ENCODE data around the gene PLPPR2. TPM values are rescaled to one million over a fixed set of nuclear protein-coding genes. Genes with fewer than 3 reads are reported as not detected.

The PLPPR2 gene
- total RNA-seq, 1 donor from 2014 or later: 15.9 TPM

DNA sequence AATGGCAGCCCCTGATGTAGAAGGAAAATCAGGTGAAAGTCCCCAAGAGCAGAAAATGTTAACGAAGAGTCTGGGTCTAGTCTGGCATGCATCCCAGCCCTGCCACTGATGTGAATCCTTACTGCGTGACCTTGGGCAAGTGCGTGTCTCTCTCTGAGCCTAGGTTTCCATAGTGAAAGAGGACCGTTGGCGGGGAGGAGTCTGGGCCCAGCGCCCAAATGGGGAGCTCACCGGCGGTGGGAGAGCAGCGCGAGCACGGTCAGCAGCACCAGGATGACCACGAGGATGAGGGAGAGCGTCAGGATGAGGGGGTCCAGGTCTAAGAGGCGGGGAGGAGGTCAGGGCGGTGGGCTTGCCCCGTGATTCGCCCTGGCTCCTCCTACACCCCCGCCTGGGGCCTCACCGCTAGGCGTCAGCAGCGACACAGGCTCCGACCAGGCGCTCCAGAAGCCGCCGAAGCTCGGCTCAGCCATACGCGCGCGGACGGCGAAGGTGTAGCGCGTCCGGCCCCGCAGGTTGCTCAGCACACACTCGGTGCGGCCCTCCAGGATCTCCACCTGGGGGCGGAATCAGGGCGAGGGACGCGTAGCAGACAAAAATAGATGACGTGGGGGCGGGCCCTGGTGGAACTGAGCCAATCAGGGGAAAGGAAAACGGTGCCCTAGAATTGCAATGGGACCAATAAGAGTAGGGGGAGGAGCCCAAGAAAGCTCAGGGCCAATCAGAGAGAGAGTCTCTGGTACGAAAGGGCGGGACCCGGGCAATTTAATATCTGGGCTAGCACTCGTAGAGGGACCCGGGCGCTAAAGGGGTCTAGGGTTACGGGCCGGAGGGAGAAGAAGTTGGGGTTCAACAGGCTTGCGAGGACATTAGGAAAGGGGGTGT lies 25.7 kb downstream of the PLPPR2 start:
- Mint-ChIP-seq H3K9me3 (no peaks in the 10 kb centered on the region), H3K4me3 (peak overlapping the region; percentile 94), H3K27ac (peak overlapping the region; percentile 94), H3K27me3 (peaks cover 17% of the 10 kb centered on the region), H3K36me3 (peaks cover 3% of the 10 kb centered on the region), H3K4me1 (ENCODE audit: unreplicated experiment) (peaks cover 28% of the 10 kb centered on the region)
- TF ChIP-seq, protein P1, sequence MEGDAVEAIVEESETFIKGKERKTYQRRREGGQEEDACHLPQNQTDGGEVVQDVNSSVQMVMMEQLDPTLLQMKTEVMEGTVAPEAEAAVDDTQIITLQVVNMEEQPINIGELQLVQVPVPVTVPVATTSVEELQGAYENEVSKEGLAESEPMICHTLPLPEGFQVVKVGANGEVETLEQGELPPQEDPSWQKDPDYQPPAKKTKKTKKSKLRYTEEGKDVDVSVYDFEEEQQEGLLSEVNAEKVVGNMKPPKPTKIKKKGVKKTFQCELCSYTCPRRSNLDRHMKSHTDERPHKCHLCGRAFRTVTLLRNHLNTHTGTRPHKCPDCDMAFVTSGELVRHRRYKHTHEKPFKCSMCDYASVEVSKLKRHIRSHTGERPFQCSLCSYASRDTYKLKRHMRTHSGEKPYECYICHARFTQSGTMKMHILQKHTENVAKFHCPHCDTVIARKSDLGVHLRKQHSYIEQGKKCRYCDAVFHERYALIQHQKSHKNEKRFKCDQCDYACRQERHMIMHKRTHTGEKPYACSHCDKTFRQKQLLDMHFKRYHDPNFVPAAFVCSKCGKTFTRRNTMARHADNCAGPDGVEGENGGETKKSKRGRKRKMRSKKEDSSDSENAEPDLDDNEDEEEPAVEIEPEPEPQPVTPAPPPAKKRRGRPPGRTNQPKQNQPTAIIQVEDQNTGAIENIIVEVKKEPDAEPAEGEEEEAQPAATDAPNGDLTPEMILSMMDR (conservative IDR thresholded peaks at IDR 0.05): peak; percentile 76
- peak; percentile 95 for DNase-seq (ENCODE audit: extremely low spot score, unreplicated experiment)

DNA sequence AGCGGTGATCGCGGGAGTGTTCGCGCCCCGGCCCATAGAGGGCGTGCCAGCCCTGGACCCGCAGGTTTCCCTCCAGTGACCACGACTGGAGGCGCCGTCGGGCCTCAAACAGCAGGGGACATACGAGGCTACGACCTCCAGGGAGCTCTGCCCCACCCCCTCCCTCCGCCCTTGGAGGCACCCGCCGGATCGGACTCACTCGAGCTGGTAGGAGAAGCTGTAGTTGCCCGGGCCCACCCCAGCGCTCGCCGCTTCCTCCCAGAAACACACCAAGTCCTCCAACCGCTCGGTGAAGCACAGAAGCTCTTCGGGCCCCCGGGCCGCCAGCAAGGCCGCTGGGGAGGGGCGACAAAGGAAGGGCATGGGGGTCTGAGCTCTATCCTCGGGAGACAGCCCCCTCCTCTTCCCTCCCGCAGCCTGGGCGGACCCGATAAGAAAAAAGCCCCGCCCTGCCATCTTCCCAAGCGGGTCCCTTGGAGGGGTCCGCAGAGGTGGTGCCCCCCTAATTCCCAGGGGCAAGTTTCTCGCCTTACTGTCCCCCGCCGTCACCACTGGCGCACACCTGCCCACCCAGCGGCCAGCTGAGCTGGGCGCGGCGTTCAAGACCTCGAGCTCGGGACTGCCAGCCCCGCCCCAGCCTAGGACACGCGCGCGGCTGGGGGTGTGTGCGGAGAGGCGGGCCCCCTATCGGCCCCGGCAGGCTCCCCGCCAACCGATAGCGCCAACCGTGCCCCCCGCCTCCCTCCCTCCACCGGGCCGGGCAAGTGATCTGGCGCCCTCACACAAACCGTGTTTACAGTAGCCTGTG lies 27.9 kb downstream of the PLPPR2 start:
- no peaks in the 10 kb centered on the region for H3K9me3 Mint-ChIP-seq
- no peaks in the 10 kb centered on the region for H3K36me3 Mint-ChIP-seq
- peaks cover 17% of the 10 kb centered on the region for H3K27me3 Mint-ChIP-seq
- TF ChIP-seq, protein P1 (conservative IDR thresholded peaks at IDR 0.05): peak; percentile 78
- peaks cover 19% of the 10 kb centered on the region for H3K4me1 Mint-ChIP-seq (ENCODE audit: unreplicated experiment)
- no peak for DNase-seq (ENCODE audit: extremely low spot score, unreplicated experiment)
- H3K27ac Mint-ChIP-seq: peak overlapping the region; percentile 64
- H3K4me3 Mint-ChIP-seq: peak overlapping the region; percentile 77

DNA sequence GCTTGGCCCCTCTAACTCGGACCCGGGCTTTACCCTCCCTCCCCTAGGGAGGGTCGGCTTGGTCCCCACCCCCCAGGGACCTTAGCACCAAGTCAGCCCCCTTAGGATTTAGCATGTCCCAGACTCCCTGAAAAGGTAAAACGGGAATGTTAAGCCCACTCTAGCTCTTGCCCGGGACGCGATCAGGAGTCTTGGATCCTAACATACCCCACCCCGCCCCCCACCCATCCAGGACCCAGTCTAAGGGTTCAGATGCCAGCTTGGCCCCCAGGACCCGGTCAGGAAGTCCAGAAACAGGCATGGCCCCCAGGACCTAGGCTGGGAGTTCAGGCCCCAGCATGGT lies 28.4 kb downstream of the PLPPR2 start:
- Mint-ChIP-seq H3K36me3 (no peaks in the 10 kb centered on the region), H3K4me1 (ENCODE audit: unreplicated experiment) (peaks cover 19% of the 10 kb centered on the region), H3K27me3 (peaks cover 17% of the 10 kb centered on the region), H3K27ac (no peak overlapping the region), H3K4me3 (peak overlapping the region; percentile 70), H3K9me3 (no peaks in the 10 kb centered on the region)
- TF ChIP-seq, protein P1 (conservative IDR thresholded peaks at IDR 0.05): no peak
- DNase-seq (ENCODE audit: extremely low spot score, unreplicated experiment): no peak

DNA sequence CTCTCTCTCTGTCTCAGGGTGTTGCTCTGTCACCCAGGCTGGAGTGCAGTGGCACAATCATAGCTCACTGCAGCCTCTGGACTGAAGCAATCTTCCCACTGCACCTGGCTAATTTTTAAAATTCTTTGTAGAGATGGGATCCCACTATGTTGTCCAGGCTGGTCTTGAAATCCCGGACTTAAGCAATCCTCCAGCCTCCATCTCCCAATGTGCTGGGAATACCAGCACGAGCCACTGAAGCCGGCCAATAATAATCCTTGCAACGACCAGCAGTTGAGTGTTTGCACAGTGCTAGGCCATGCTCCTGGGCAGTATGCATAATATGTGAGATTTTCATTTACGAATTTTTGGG lies 29.5 kb downstream of the PLPPR2 start:
- no peak overlapping the region for H3K27ac Mint-ChIP-seq
- no peaks in the 10 kb centered on the region for H3K9me3 Mint-ChIP-seq
- peaks cover 17% of the 10 kb centered on the region for H3K27me3 Mint-ChIP-seq
- peak overlapping the region; percentile 66 for H3K4me3 Mint-ChIP-seq
- TF ChIP-seq, protein P1 (conservative IDR thresholded peaks at IDR 0.05): no peak
- H3K4me1 Mint-ChIP-seq (ENCODE audit: unreplicated experiment): peaks cover 19% of the 10 kb centered on the region
- DNase-seq (ENCODE audit: extremely low spot score, unreplicated experiment): no peak
- no peaks in the 10 kb centered on the region for H3K36me3 Mint-ChIP-seq

DNA sequence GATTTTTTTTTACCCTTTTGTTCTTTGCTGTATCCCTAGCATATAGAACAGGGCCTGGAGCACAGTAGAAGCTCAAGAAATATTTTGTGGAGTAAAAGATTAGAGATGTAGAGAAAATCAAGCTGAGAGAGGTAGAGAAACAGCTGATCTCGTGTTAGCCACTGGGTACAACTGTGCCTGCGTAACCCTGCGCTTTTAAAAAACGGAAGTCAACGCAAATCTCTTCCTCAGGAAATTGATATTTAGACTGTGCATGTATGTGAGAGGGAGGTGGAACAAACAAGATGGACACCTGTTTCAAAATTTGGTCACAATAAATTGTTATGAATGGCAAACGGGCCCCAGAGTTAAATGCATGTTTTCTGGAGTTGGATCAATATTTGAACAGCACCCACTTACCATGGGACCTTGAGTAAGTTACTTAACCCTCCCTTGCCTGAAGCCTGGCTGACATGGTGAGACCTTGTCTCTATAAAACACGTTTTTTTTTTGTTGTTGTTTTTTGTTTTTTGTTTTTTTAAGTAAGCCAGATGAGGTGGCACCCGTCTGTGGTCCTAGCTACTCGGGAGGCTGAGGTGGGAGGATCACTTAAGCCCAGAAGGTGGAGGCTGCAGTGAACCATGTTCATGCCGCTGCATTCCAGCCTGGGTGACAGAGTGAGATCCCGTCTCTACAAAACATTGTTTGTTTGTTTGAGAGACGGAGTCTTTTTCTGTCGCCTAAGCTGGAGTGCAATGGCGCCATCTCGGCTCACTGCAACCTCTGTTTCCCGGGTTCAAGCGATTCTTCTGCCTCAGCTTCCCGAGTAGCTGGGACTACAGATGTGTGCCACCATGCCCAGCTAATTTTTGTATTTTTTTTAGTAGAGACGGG lies 32.2 kb downstream of the PLPPR2 start:
- Mint-ChIP-seq H3K36me3 (no peaks in the 10 kb centered on the region), H3K27ac (no peak overlapping the region), H3K4me1 (ENCODE audit: unreplicated experiment) (peaks cover 6% of the 10 kb centered on the region), H3K27me3 (peaks cover 8% of the 10 kb centered on the region), H3K9me3 (no peaks in the 10 kb centered on the region), H3K4me3 (no peak overlapping the region)
- TF ChIP-seq, protein P1 (conservative IDR thresholded peaks at IDR 0.05): no peak
- no peak for DNase-seq (ENCODE audit: extremely low spot score, unreplicated experiment)
